VCaP (cell line): ENCODE data around the gene VTI1A.

Experiments
- H3K27ac ChIP-seq: fragments of 450-650 bp; 2 replicates; pipeline ENCODE4 v1.5.1; 2017
- TF ChIP-seq, protein P1 (sequence below): fragments of 450-650 bp; conservative IDR thresholded peaks from 2 replicates; pipeline ENCODE4 v1.5.1; 2017; ENCODE audit warnings: mild to moderate bottlenecking, moderate library complexity

The VTI1A gene

DNA sequence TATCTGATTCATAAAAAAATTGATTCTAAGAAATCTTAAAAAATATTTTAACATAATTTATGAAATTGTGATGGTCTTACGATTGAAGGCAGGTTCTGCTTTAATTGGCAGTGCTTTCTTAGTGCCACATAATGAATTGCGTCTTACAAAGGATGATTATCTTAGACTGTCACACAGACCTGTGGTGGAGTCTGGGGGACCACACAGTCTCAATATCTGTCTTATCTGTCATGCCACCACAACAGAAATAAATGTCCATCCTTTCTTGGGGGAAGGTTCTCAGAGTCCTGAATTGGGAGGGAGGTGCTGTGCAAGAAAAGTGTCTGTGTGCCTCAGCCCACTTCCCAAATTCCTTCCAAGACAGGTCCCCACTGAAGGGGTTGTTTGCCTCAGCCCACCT is 34.3 kb upstream of the VTI1A start:
- H3K27ac ChIP-seq, result no peak overlapping the region
- TF ChIP-seq, protein P1, sequence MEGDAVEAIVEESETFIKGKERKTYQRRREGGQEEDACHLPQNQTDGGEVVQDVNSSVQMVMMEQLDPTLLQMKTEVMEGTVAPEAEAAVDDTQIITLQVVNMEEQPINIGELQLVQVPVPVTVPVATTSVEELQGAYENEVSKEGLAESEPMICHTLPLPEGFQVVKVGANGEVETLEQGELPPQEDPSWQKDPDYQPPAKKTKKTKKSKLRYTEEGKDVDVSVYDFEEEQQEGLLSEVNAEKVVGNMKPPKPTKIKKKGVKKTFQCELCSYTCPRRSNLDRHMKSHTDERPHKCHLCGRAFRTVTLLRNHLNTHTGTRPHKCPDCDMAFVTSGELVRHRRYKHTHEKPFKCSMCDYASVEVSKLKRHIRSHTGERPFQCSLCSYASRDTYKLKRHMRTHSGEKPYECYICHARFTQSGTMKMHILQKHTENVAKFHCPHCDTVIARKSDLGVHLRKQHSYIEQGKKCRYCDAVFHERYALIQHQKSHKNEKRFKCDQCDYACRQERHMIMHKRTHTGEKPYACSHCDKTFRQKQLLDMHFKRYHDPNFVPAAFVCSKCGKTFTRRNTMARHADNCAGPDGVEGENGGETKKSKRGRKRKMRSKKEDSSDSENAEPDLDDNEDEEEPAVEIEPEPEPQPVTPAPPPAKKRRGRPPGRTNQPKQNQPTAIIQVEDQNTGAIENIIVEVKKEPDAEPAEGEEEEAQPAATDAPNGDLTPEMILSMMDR, result no peak

DNA sequence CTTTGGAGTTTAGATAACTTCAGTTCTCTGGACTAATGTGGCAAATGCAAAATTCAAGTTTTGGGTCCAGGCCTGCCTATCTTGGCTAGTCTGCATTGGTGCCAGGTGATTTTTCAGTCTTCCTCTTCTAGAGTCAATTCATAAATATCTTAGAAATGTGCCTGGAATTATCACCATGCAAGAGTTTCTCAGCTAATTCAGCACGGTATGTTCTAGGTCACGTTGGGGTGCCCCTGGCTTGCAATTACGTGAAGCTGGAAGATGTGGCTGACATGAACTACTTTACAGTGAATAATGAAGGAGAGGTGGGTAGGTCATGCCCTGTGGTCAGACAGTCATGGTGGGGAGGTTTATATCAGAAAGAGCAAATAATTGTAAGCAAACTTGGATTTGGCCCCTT is 25.3 kb upstream of the VTI1A start:
- no peak overlapping the region for H3K27ac ChIP-seq
- TF ChIP-seq, protein P1, result no peak

DNA sequence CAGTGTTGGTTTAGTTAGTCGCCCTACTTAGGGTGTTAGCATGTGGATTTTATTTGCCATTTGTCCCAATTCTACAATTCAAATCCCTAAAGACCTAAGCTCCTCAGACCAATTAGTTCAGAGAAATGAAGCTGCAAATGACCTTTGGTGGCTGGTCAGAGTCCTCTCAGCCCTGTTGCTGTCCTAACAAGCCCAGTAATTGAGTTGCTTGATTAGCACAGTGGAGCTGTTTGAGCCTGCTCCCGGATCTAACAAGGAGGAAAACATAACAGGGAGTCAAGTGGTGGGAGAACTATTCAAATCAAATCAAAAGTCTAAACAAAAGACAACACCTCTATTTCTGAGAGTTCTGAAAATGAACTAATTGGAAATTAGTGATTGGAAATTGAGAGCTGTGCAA is 22.4 kb upstream of the VTI1A start:
- no peak overlapping the region for H3K27ac ChIP-seq
- TF ChIP-seq, protein P1, result no peak

DNA sequence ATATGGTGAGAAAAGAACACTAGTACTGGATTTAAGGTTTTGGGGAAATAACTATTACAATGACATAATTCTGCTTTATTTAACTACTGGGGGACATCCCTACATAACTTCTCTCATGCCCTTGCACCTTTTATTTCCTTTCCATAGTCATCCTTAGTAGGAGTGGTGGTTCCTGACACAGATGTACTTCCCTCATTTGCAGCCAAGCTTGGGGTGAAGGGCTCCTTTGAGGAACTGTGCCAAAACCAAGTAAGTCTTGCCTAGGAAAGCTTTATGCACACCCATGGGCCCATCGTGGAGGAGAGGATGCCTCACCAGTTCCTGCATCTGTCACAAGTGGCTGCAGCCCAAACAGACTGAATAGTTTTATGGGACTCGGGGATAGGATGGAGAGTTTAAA is 20.9 kb upstream of the VTI1A start:
- TF ChIP-seq, protein P1, result no peak
- no peak overlapping the region for H3K27ac ChIP-seq

DNA sequence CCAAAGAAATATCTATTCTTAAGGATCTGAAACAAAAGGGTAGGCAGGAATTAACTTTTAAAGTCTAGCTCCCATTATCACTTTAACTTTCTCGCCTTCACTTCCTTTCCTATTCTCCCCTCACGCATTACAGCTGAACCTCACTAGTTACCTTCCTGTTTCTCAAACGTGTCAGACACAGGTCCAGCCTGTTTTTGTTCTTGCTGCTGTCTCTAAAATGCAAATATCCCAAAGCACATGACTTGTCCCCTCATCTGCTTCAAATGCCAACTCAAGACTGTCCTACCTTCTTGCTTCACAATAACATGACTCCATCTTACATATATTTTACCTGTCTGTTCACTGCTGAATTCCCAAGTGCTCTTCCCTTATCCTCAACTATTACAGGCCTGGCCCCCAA is 17.9 kb upstream of the VTI1A start:
- peak overlapping the region; percentile 7; the same call in 1 of the 2 replicates for H3K27ac ChIP-seq
- TF ChIP-seq, protein P1, result no peak

DNA sequence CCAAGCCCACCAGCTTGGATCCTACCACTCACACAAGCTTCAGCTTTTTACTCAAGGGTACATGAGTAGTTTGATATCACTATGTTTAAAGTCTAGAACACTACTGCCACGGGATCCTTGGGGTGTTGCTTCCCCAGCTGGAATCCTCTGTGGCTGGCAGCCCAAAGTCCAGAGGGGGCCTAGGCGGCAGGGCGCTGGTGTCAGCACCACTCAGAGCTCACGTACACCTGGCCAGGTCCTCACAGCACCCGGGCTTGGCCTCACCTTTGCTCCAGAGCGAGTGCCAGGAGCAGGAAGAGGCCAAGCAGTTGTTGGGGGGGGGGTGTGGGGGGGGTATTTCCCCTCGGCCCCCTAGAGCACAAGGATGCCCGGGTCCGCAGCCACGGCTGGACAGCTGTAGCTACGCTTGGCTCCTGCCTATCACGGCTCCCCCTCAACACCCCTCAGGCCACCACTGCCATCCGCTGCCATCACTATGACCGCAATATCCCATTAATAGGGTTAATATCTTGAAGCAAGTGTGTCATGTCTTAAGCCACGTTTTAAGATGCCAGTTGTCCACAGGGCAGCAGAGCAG is 17.3 kb upstream of the VTI1A start:
- H3K27ac ChIP-seq, result peak overlapping the region; percentile 7; the same call in 1 of the 2 replicates
- TF ChIP-seq, protein P1, result no peak

DNA sequence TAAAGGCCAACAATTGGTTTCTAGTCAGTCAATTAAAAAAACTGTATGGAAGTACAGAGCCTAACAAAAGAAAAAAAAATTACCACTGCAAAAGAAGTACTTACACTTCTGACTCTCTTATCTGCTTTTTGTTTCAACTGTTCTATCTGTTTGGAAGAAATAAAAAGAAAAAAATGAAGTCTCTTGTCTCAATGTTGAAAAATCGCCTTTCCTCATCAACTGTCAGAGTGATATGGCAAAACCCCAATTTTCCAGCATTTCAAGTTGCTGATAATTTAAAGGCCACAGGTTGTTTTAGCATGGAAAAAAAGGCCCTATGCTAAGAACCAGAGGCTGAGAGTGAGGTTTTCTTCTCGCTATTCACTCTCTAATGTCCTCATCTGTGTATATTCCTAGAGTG is 13.9 kb upstream of the VTI1A start:
- no peak overlapping the region for H3K27ac ChIP-seq
- TF ChIP-seq, protein P1, result no peak
